IPS-NIHi11 (cell line): Measurements from ENCODE around the gene ZNF737.
"Not testable (repeated sequence)": the region's sequence is repeated elsewhere in the genome, so short reads cannot be mapped to it uniquely, and the experiment has no call there.

ENCODE experiments used
- DNase-seq: peaks from one replicate; pipeline ENCODE4 v3.0.0; 2012; ENCODE audit warnings: mixed read lengths, low spot score

ZNF737 gene

GRCh38 chr19:20565321-20566018, at the start of gene ZNF737:
ZNF737 (minus strand) TSS chr19:20565781; CDS start chr19:20565640, 141 bp downstream.
- peak; percentile 91 for DNase-seq

GRCh38 chr19:20614971-20615370, 49.4 kb upstream of the ZNF737 start:
- not testable (repeated sequence) for DNase-seq

GRCh38 chr19:20612711-20613316, 47.2 kb upstream of the ZNF737 start:
- no peak for DNase-seq

- DNase-seq: no peak
Measured at GRCh38 chr19:20611866-20612265, 46.3 kb upstream of the ZNF737 start.

GRCh38 chr19:20607943-20608342, 42.4 kb upstream of the ZNF737 start:
- no peak for DNase-seq

GRCh38 chr19:20558571-20558970, 7.0 kb downstream of the ZNF737 start:
- DNase-seq: no peak

- DNase-seq: no peak
Measured at GRCh38 chr19:20558011-20558410, 7.6 kb downstream of the ZNF737 start.

GRCh38 chr19:20544667-20545333, 20.8 kb downstream of the ZNF737 start:
- not testable (repeated sequence) for DNase-seq

GRCh38 chr19:20530303-20530702, 35.3 kb downstream of the ZNF737 start:
- DNase-seq: not testable (repeated sequence)

GRCh38 chr19:20513189-20513904, 52.2 kb downstream of the ZNF737 start:
- no peak for DNase-seq

GRCh38 chr19:20503476-20503875, 62.1 kb downstream of the ZNF737 start:
- no peak for DNase-seq
